Tibial nerve (tissue), 4 donors: ENCODE results near the gene KIAA1217.

Experiments
- CTCF ChIP-seq, 5 experiments: fragments of 200-600 bp in 3 of 5; fragments of 450-650 bp in 2 of 5; sonication (generic) in 3 of 5; IDR thresholded peaks; one replicate each; pipeline ENCODE4 v1.5.1; 2016 to 2019; ENCODE audit warnings: antibody characterized with exemption in 5 of 5, mild to moderate bottlenecking in 3 of 5, moderate library complexity in 2 of 5
- EP300 ChIP-seq, 2 donors: sonication (generic); formaldehyde crosslinking; IDR thresholded peaks; one replicate each; pipeline ENCODE4 v1.6.1; 2017; ENCODE audit warnings: antibody characterized with exemption in 2 of 2, mild to moderate bottlenecking in 1 of 2
- POLR2A ChIP-seq, 2 donors: fragments of 450-650 bp; IDR thresholded peaks; one replicate each; pipeline ENCODE4 v1.6.1; 2017; ENCODE audit warnings: antibody characterized with exemption in 2 of 2, mild to moderate bottlenecking in 2 of 2, moderate library complexity in 2 of 2

DNA sequence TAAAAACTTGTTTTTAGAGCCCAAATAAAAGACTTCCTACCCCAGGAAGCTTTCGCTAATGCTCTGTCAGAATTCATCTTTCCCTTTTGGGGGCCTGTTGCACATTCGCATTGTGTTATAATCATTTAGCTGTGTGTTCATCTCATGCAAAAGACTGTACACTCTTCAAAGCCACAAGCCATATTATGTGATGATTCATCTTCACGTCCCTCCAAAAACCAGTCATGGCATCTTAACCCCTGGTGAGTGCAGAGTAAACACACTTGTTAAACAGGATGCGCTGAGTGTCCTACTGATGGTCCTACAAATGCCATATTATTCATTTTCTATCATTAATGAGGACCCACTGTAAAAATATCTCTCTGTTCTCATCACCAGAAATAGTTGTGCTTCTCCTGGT, 235.4 kb downstream of the KIAA1217 start:
- TF ChIP-seq EP300 (IDR thresholded peaks at IDR 0.05) = no peak
- TF ChIP-seq CTCF (IDR thresholded peaks at IDR 0.05) = no peak
- TF ChIP-seq POLR2A (IDR thresholded peaks at IDR 0.05) = no peak
